22Rv1 (cell line): ENCODE data around the gene EXD3.

ENCODE experiments used
- H3K27ac ChIP-seq: fragments of 450-650 bp; 2 replicates; pipeline ENCODE4 v1.5.1; 2017
- ZFX ChIP-seq: fragments of 450-650 bp; IDR thresholded peaks from 2 replicates; pipeline ENCODE4 v1.6.1; 2017; ENCODE audit warnings: antibody characterized with exemption, borderline replicate concordance
- TF ChIP-seq, protein P1 (sequence below): fragments of 450-650 bp; IDR thresholded peaks from 2 replicates; pipeline ENCODE4 v1.5.1; 2017; ENCODE audit warnings: mild to moderate bottlenecking

EXD3 gene

DNA sequence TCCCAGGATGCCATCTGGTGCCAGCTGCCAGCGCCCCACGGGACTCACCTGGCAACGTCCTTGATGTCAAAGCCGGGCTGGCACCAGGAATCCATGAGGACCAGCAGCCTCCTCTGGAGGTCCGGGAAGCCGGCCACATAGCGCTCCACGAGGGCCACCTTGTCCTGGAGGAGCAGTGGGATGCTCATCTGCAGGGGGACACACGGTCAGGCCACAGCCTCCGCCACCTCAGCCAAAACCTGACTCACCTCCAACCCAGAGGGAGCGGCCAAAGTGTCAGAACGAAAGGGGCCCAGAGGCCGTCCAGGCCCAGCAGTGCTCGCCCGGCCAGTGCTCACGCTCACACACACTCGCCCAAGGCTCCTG, 56.5 kb downstream of the EXD3 start:
- no peak overlapping the region for H3K27ac ChIP-seq
- TF ChIP-seq, protein P1, sequence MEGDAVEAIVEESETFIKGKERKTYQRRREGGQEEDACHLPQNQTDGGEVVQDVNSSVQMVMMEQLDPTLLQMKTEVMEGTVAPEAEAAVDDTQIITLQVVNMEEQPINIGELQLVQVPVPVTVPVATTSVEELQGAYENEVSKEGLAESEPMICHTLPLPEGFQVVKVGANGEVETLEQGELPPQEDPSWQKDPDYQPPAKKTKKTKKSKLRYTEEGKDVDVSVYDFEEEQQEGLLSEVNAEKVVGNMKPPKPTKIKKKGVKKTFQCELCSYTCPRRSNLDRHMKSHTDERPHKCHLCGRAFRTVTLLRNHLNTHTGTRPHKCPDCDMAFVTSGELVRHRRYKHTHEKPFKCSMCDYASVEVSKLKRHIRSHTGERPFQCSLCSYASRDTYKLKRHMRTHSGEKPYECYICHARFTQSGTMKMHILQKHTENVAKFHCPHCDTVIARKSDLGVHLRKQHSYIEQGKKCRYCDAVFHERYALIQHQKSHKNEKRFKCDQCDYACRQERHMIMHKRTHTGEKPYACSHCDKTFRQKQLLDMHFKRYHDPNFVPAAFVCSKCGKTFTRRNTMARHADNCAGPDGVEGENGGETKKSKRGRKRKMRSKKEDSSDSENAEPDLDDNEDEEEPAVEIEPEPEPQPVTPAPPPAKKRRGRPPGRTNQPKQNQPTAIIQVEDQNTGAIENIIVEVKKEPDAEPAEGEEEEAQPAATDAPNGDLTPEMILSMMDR, result no peak
- no peak for TF ChIP-seq ZFX

DNA sequence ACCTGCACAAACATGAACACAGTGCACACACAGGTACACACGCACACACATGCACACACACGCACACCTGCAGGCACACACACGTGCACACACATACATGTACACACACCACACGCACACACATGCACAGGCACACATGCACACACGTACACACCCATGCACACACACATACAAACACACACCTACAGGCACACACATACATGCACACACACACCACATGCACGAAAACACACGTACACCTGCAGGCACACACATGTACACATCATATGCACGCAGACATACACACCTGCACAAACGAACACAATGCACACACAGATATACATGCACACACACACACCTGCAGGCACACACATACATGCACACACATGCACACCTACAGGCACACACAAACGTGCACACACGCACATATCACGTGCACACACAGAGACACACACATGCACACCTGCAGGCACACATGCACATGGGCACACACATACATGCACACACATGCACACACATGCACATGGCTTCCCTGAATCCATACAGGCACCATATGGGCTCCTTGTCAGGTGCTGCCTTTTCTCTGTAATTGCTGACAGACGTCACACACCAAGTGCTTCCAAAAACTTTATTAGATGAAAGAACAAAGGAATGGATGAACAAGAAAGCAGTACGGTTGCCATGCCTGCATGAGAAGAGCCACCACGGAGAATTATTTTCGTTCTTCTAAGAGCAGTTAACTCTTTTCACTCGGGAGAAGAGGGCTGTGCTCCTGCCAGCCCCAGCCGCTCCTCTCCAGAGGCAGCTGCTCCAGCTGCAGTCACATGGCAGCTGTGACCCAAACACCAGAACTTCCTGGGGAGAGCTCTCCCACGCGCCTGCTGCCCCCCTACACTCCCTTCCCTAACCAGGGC, 57.2 kb downstream of the EXD3 start:
- TF ChIP-seq, protein P1, result no peak
- no peak for TF ChIP-seq ZFX
- H3K27ac ChIP-seq, result no peak overlapping the region

DNA sequence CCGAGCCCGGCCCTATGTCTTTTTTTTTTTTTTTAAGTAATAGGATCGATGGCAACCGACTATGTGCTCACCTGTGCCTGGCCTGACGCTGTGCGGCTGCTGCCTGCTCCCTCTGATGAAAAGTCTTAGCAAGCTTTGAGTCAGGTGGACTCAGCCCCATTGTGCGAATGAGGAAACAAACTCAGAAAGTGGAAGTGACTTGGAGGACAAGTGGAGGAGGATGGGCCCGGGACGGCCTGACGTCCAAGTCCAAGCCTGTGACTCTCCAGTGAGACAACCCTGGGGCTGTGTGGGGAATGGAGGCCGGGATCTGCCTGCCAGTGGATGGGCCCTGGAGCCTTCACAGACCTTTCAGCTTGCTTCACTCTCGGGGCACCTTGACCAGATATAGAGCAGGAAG, 57.9 kb downstream of the EXD3 start:
- no peak overlapping the region for H3K27ac ChIP-seq
- TF ChIP-seq ZFX, result no peak

DNA sequence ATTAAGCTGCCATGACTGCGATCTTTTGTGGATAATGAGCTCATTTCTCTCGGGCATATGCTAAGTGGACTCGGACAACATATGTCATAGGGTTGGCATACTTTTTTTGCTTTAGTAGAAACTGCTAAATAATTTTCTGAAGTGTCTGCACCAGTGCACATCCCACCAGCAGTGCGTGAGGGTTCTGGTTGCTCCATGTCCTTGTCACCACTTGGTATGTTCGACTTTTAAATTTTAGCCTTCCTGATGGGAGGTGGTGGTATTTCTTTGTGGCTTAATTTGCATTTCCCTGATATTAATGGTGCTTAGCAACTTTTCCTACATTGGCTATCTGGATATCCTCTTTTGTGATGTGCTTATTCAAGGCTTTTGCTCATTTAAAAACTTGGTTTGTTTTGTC, 63.1 kb downstream of the EXD3 start:
- no peak overlapping the region for H3K27ac ChIP-seq
- TF ChIP-seq, protein P1, result no peak
- TF ChIP-seq ZFX, result no peak

DNA sequence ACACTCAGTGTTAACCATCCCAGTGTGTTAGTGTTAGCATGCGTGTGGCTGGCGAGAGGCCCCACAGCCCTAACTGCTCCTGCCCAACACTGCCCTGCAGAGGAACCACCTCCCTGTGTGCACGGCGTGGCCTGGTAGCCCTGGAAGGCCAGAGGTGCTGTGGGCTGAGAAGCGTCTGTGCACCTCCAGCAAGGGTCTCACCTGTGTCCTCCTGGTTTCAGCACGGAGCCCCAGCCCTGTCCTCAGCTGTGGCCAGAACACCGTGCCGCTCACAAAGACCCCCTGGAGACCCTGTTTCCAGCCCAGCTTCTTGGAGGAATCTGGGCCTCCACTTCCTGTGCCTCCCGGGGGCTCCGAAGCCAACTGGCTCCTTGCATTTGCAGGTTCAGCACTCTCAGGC, 64.8 kb downstream of the EXD3 start:
- no peak for TF ChIP-seq ZFX
- TF ChIP-seq, protein P1, result no peak
- no peak overlapping the region for H3K27ac ChIP-seq

DNA sequence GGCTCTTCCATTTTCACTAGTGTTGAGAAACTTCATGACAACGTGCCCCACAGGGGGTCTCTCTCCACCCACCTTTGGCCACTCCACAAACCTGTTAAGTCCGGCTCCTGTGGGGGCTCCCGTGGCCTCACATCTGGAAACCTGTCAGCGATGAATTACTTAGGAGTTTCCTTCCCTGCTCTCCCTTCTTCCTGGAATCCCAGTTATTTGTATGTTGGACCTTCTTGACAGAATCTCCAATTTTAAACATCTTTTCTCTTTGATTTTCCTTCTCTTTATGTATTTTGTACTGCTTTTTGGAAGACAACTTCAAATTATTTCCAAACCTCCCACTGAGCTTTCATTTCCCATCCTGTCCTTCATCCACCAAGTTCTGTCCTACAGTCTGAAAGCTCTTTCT, 65.8 kb downstream of the EXD3 start:
- H3K27ac ChIP-seq, result no peak overlapping the region
- TF ChIP-seq ZFX, result no peak
- TF ChIP-seq, protein P1, result no peak

DNA sequence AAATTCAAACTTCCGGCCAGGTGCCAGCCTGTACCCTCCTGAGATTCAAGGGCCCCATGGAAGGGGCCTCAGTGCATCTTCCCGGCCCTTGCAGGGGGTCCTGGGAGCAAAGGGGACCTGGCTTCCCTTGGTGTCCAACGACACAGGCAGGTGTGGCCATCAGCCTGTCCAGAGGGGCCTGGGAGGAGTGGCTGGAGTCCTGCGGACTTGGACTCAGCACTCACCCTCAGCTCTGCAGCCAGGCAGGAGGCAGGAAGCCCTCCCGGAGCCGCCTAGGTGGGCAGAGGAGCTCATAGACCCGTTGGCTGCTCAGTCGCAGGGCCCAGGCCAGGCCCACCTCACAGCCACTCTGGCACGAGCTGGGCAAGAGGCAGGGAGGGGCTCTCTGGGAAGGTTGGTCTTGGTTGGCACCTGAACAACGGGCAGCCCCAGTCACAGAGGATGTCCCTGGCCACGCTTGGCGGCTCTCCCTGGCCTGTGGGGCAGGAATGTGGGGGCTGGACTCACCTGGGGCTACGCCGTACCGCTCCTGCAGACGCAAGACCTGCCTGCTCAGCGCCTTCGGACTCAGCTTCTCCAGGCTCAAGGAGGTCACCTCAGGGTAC, 67.1 kb downstream of the EXD3 start:
- TF ChIP-seq, protein P1, result no peak
- no peak for TF ChIP-seq ZFX
- H3K27ac ChIP-seq, result no peak overlapping the region
